HG03280 (cell line): ENCODE data around the gene CYB5B.

Experiments
- ATAC-seq: cut with Tn5 transposase; IDR thresholded peaks from one replicate; pipeline ENCODE4 v1.9.1; 2021; ENCODE audit warnings: mild to moderate bottlenecking, moderate library complexity; ENCODE audit not compliant: unreplicated experiment

CYB5B gene

DNA sequence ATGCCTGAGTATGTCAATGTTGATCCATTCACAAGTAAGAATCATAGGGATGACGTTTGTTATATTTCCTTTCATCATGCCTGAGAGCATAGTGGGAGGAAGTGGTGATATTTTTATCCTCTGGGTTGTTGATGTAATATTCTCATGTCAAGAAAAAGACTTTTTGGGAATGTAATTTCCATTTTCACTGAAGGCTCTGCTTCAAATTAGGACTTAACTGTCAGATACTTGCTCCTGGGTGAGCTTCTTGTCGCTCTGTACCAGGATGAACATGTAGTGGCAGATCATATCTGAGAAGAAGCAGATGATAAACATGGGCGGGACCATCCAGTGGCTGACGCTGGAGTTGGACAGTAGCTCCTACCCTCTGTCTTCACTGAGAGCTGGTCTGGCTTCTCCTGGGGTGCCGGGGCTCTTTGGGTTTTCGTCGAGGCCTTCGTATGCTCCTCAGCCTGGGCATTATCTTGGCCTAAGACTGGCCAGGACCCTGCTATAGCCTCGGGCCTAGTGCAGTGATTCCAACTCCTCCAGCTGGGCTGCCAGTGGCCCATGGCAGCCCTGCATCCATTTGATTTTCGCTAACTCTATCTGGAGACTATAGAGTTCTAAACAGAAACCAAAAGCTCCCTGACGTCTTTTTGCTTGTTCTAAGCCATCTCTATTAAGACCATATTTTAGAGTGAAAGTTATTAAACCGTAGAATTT lies 19.7 kb downstream of the CYB5B start:
- ATAC-seq = no peak

DNA sequence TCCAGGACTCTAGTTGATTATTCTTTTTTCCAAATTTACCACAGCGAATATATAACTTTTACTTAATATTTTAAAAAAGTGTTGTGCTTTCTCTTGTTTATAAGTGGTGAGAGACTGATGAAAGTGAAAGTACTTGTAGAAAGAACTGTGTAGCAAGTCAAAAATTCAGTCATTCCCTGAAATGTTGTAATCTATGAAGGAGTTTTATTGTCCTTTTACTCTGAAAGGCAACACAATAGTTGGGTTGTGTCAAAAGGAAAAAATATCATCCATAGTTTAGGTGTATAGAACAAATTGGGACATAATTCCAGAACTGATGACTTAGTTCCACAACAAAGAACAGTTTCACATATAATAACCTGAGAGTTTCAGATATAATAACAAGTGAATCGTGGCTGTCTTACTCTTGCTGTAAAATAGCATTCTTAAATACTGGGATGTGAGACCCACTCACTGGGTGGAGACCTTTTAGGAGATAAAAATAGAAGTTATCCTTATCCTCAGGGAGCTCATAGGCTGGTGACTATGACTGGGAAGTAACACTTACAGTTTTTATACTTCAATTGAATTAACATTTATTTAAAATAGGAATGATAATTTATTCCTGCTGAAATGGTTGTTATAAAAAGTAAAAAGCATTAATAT lies 20.6 kb downstream of the CYB5B start:
- ATAC-seq = no peak

DNA sequence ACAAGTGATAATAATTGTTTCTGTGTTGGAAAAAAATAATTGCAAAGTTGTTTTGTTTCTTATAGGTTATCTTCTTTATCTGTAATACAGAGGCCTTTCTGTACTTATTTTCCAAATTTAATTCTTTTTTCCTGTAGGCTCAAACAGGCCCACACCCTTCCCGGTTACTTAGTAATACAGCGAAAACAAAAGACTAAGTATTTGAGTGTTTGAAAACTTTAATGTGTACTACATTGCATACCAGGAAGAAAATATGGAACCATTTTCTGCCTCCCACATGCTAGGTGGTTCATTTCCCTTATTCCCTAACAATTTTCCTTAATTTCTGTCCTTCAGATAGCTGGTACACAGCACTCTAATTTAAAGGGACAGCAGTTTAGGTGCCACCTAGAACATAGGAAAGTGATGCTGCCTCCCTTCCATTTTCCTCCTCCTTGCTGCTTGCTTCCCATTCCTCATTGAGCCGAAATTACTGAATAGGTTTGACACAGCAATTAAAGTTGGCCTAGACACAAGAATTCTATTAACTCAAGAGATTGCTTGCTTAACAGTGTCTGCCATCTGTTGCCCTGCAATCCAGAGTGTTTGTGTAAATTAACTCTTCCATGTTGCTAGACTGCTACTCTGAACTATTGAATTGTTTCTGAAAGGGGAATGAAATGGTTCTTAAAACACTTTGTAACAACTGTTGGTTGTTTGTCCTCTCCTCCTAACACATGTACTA lies 24.2 kb downstream of the CYB5B start:
- ATAC-seq = no peak

DNA sequence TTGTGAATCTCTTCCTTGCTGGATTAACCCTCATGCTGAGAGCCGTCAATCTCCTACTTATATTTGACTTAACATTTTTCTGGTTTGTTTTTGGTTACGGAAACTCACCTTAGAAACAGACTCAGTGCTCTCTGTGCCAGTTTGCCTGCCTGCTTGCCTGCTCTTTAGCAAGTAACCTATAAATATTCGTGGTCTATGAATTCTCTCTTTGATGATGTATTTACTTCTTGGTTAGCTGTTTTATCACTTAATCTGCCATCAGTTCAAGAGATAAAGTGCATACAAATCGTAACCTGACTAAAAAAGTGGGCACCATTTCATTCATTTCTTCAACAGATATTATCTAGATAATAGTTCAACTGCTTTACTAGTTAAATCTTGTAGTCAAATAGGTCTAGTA lies 26.7 kb downstream of the CYB5B start:
- no peak for ATAC-seq

DNA sequence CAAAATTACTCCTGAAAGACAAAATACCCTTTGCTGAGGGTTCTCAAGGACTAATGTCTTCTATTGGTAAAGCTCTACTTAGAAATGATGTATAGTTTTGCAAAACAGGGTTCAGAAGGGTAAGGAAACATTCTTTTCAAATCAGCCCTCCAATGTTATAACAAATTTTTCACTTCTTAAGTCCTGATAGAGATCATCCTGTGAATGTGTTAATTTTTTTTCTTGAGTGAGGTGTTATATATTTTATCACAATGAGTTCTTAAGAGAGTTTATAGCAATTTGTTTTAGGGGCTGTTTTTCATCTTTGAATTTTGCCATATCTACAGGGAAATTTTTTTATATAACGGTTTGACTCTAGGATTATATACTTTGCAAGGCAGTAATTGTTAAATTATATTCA lies 29.5 kb downstream of the CYB5B start:
- no peak for ATAC-seq

DNA sequence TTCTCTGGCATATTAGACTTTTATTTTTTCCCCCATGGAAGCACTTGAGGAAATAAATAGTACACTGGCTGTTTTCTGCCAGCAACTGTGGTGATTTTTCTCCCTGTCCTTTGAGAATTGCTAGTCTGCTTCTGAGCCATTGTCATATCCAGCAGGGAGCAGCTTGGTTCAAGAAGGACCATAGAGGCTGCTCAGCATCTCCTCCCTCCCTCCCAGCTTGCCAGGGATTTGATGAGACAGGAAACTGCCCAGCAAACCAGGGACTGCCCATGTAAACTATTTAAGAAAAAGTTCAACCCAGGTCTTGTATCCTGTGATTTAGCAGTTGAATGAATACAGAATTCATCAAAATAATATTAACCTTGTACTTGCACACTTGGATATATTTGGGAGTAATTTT lies 39.5 kb downstream of the CYB5B start:
- ATAC-seq = no peak

DNA sequence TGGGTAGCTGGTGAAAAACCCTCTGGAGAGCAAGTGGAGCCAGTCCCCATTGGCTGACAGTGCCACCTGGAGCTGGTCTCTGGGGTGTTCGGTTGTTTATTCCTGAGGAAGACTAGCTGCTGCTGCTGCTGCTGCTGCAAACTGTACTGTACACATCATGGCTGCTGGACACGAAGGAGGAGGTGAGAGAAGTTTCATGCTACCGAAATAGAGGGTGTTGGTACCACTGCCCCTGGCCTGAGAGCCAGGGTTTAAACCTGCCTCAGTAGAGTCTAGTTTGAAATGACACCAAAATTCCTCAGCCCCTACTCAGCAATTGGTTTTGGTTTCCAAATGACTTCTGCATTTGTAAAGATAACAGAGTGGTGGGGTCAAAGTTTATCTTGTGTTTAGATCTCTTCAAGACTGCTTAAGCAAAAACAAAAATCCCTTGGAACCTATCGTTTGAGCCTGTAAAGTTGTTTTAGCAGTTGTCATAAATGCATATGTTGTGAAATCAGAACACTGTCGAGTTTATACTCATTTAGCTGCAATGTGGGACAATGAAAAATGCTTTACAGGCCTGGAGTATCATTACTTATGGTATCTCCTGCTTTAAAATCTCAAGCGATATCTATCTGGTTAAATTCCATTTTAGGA lies 40.8 kb downstream of the CYB5B start:
- ATAC-seq = peak; percentile 40

DNA sequence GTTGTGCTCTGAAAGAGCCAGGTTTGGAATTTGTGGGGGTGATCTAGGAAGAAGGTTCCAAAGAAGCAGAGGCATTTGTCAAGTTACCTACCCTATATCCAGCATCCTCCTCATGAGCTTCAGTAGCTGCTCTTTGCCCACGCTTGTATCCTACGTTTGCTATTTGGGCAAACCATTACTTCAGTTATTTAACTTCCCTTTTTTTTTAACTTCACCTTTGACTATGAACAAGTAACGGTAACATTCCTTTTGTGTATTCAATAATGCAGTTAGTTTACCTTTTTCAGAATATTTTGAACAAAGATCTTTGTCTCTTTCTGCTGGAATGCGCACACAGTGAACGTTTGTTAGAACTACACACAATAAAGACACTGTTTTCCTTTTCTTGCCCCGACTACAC lies 41.5 kb downstream of the CYB5B start:
- ATAC-seq = no peak

DNA sequence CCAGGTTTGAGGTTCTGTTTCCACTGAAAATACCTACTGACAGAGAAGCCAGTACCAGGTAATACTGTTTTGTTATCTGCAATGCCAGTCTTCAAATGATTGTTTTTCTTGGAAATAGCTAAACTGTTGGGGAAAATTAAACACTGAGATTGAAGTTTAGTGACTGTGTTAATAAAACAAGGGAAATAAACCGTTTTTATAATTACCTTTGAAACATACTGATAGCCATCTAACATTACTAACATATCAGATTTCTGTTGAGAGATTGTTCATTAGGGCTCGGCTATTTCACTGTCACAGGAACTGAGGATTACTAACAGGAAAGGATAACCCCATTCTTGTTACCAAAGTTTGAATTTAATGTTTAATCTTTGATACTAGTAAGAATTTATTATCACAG lies 42.1 kb downstream of the CYB5B start:
- ATAC-seq = no peak

DNA sequence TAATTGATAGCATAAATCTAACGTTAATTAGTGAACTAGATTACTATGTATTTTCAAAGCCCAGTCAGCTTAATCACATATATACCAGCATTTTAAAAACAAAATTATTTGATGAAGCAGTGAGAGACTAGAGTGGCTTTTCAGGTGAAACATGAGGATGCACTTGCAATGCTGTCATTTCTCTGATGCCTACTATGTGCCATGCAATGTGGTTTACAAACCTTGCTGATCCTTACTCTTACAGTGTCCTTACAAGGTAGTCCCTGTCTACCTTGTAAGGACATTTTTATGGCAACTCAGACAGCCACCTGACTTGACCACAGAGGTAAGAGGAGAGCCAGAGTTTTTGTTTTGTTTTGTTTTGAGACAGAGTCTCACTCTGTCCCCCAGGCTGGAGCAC lies 42.7 kb downstream of the CYB5B start:
- ATAC-seq = no peak

DNA sequence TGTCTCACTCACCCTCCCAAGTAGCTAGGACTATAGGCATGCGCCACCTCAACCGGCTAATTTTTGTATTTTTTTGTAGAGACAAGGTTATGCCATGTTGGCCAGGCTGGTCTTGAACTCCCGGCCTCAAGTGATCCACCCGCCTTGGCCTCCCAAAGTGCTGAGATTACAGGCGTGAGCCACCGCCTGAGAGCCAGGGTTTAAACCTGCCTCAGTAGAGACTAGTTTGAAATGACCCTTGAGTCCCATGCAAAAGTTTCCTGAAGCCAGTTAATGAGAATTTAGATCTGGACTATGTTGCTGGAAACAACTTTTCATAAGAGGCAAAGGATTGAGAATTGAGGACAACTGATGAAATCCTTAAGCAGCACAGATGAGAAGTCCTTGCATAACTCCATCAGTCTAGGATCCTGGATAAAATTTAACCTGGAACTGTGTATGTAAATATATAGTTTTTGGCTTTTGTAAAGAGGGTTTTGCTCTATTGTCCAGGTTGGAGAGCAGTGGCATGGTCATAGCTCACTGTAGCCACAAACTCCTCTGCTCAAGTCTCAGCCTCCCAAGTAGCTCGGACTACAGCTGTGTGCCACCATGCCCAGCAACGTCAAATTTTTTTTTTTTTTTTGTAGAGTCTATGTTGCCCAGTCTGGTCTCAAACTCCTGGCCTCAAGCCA lies 43.2 kb downstream of the CYB5B start:
- ATAC-seq = no peak

DNA sequence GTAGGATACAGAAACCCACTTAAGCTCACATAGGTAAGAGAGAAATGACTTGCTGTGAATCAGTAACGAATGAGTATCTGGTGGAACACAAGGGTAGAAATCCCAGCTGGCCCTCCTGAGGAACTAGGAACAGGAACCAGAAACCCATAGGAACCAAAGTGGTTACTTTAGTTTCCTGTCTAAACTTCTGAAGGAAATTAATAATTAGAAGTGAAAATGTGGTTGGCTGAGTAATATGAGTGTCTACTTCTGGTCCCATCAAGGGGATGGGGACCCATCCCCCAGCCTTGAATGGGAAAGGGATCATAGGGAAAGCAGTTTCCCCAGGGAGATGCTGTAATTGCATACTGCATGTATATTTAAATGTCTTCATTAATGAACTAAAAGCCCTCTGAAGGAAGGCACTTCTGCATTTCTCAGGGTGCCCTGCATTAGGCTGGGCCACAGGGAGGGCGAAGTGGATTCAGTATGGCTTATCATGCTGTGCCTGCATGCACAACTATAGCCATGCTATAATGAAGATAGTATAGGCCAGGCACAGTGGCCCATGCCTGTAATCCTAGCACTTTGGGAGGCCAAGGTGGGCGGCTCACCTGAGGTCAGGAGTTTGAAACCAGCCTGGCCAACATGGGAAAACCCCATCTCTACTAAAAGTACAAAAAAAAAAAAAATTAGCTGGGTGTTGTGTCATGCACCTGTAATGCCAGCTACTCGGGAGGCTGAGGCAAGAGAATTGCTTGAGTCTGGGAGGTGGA lies 45.6 kb downstream of the CYB5B start:
- peak; percentile 50 for ATAC-seq

DNA sequence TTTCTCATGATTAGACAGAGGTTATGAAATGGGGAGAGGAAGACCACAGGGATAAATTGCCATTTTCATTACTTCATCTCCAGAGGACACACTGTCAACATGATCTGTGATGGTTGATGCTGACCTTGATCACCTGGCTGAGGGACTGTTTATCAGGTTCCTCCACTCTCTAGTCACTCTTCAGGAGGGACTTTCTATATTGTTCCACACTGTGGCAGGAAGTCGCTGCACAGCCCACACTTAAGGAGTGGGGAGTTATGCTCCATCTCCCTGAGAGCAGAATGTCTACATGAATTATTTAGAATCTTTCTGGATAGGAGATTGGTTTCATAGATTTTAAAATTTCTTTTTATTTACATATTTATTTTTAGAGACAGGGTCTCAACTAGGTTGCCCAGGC lies 46.7 kb downstream of the CYB5B start:
- ATAC-seq = no peak

DNA sequence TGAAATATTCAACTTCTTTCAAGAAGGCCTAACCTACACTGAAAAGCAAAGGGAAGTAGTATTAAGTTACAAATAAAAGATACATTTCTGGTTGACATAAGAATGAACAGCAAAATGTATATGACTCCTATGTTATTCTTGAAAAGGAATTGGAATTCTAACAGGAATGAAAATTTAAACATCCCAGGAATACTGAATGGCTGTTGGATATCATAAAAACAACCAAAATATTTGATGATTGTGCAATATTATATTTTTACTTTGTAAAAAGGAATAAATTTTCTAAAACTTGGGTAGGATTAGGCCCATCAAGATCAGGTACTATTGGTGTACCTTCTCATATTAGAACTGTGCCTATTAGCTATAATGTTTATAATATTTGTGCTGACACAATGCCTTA lies 50.0 kb downstream of the CYB5B start:
- ATAC-seq = no peak

DNA sequence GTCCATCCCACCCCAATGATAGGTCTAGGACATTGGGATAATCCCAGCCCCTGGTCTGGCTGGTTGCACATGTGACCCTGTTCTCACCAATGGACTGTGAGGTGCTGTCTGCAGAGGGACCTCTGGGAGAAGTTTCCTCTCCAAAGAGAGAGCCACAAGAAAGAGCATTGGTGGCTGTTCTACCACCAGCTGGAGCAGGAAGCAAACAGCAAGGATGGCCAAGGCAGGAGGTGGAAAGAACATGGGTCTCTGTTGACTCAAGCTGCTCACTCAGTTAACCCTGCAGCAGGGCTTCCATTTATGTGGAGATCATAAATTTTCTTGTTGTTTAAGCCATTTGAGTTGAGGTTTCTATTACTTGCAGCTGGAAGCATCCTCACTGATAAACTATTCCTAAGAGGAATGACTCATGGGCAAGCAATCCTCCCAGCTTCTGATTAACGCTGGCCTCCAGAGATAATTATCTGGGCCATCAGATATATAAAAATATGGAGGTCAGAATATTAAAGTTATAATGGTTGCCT lies 52.6 kb downstream of the CYB5B start:
- no peak for ATAC-seq

DNA sequence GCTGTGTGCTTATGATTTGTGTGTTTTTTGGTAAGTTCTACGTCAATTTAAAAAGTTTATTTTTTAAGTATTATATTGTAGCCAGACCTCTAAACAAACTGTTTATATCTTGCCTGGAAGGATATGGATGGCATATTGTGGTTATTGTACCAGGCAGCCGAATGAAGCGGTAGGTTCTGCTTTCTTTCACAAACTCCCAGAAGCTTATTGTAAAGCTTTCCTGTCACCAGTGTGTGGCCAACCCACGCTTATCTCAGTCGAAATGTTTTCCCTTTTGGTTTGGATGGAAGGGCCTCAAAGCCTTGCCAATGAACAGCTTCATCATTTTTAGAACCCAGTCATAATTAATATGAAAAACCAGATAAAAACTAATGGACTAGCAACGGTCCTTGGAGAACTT lies 53.1 kb downstream of the CYB5B start:
- no peak for ATAC-seq

DNA sequence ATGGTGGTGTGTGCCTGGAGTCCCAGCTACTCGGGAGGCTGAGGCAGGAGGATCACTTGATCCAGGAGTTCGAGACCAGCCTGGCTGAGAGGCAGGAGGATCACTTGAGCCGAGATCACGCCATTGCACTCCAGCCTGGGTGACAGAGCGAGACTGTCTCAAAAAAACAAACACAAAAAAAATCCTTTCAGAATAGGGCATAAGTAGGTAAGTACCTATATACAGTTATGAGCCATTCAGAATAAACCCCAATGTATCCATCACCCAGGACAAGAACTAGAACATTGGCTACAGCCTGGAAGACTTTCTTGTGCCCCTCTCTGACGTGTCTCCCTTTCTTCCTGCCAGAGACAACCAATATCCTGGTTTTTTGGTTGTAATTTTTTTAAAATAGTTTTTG lies 54.3 kb downstream of the CYB5B start:
- no peak for ATAC-seq

DNA sequence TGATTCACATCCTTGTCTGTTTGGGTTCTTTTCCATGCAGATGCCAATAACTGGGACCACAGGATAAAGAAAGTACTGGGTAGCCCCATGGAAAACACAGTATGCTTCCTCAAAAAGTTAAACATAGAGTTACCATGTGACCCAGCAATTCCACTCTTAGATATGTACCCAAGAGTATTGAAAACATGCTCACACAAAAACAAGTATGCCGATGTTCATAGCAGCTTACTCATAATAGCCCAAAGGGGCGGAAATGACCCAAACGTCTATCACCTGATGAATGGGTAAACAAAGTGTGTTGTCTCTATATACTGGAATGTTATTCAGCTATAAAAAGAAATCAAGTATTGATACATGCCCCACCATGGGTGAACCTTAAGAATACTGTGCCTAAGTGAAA lies 55.4 kb downstream of the CYB5B start:
- no peak for ATAC-seq

DNA sequence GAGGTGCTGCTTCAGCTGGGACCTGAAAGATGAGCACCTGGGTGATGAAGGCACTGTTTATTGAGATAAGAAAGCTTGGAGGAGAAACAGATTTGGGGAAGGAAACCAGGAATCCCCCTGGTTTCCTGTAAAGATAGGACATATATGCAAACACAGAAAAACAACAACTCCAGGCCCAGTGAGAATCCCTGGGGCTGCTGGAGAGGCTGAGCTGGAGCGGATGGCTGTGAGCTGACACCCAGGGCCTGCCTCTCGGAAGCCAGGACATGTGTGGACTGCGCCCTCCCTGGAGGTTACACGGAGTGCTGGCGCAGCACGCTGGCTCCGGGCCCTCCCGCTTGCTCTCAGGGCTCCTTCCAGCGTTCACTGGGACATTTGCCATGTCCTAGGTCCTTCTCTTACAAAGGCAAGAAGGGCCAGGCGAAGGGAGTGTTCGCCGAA lies 57.5 kb downstream of the CYB5B start:
- ATAC-seq = no peak

DNA sequence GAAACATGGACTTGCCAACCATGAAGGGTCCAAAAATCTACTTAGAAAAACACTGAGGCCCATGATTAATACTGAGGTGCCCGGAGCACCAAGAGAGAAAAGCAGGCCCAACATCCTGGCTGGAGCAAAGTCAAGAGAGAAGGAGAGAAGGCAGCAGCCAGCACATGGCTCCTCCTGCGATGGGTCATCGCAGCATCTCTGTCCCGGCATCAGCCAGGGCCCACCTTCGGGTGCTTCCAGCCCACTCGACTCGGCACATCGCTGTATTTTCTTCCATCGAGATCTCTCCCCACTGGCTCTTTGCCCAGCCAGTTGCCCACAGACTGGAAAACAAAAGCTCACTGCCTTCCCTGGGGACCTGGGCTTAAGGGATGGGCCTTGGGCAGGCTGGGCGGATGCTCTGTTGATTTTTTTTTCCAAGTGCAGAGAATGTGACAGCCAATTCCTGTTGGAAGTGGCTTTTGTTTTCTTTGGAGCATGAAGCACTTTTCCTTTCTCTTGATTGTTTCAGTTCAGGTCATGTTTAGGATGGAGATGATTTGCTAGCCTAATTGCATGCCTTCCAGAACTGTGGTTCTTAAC lies 58.1 kb downstream of the CYB5B start:
- no peak for ATAC-seq
